K562 (cell line): ENCODE measurements around the gene MPDZ. TPM values are rescaled to one million over a fixed set of nuclear protein-coding genes. Genes with fewer than 3 reads are reported as not detected.

Source experiments
- ATAC-seq: fragments of 200-7000 bp; cut with Tn5 transposase; 3 replicates; pipeline ENCODE4 v1.9.1; 2020; ENCODE audit warnings: moderate library complexity
- BruUV-seq: library from RNA; stranded (reverse); fragments of 400-500 nt; replicated peaks from 2 replicates; lab custom pipeline; 2021; lab: Mats Ljungman, UMichigan
- CTCF ChIA-PET: fragments of 300-600 bp; formaldehyde crosslinking; extraction: SDS; loops from one replicate; lab custom pipeline; 2021; ENCODE audit warnings: low intra/inter-chr PET ratio; lab: Yijun Ruan, JAX
- POLR2A ChIA-PET: fragments of 300-600, 350-650 bp; sonication (Branson Sonifier 250); formaldehyde crosslinking; extraction: SDS; loops from one replicate; lab custom pipeline; 2021; ENCODE audit warnings: antibody characterized with exemption, inconsistent platforms; lab: Yijun Ruan, JAX
- DNase-seq, 4 experiments: peaks; one replicate each; pipeline versions ENCODE4 v3.0.0 to v3.0.0-alpha.2; 2011 to 2018; ENCODE audit warnings: low spot score in 3 of 4, mixed read lengths in 3 of 4; ENCODE audit errors: extremely low read depth in 1 of 4
- FAIRE-seq: peaks from 2 replicates; lab custom pipeline; 2011; peaks lifted over from hg19 to GRCh38; lab: Jason Lieb, UNC
- H2AFZ ChIP-seq: 2 replicates; pipeline ENCODE4 v1.6.0; 2011; ENCODE audit warnings: low read depth, low read length, control low read depth, inconsistent platforms
- H3K27ac ChIP-seq: fragments of 200-600 bp; 3 replicates; pipeline ENCODE4 v1.8.0; 2011; ENCODE audit warnings: low read depth, mild to moderate bottlenecking, control low read depth, inconsistent platforms, low read length, moderate library complexity, mixed read lengths; ENCODE audit errors: extremely low read depth
- H3K27me3 ChIP-seq, 2 experiments: fragments of 300-600 bp in 1 of 2; 2 replicates in 1 of 2; 3 replicates in 1 of 2; pipeline versions ENCODE4 v1.6.0 to v1.8.0; 2011; ENCODE audit warnings: inconsistent platforms in 2 of 2, low read length in 2 of 2, mild to moderate bottlenecking in 1 of 2, mixed read lengths in 1 of 2, moderate library complexity in 1 of 2; ENCODE audit not compliant: control insufficient read depth in 2 of 2, insufficient read depth in 2 of 2
- H3K36me3 ChIP-seq: fragments of 300-600 bp; 3 replicates; pipeline ENCODE4 v1.8.0; 2011; ENCODE audit warnings: mild to moderate bottlenecking, low read length, inconsistent platforms; ENCODE audit not compliant: control insufficient read depth, insufficient read depth
- H3K4me1 ChIP-seq, 2 experiments: fragments of 200-600 bp in 1 of 2; replicated peaks in 1 of 2; 2 replicates in 1 of 2; 3 replicates in 1 of 2; pipeline versions ENCODE4 v1.5.1 to v1.8.0; 2011; ENCODE audit warnings: inconsistent platforms in 2 of 2, low read length in 2 of 2, mild to moderate bottlenecking in 1 of 2, mixed read lengths in 1 of 2, moderate library complexity in 1 of 2; ENCODE audit not compliant: control insufficient read depth in 2 of 2, insufficient read depth in 2 of 2
- H3K4me2 ChIP-seq: 2 replicates; pipeline ENCODE4 v1.6.1; 2011; ENCODE audit warnings: low read length, control low read depth, inconsistent platforms, mixed read lengths; ENCODE audit not compliant: insufficient read depth
- H3K4me3 ChIP-seq: fragments of 200-600 bp; sonication (generic), shearing (Covaris generic); 2 replicates; pipeline ENCODE4 v1.5.1; 2016; ENCODE audit warnings: control low read depth, inconsistent platforms
- H3K79me2 ChIP-seq: fragments of 200-600 bp; 3 replicates; pipeline ENCODE4 v1.8.0; 2011; ENCODE audit warnings: low read length, inconsistent platforms; ENCODE audit not compliant: control insufficient read depth, insufficient read depth
- H3K9ac ChIP-seq, 2 experiments: 2 replicates each; pipeline versions ENCODE4 v1.6.0 to v1.6.1; 2011; ENCODE audit warnings: low read depth in 2 of 2, low read length in 2 of 2, control low read depth in 1 of 2, inconsistent platforms in 1 of 2, mild to moderate bottlenecking in 1 of 2, mixed read lengths in 1 of 2; ENCODE audit not compliant: insufficient read depth in 1 of 2
- H3K9me1 ChIP-seq: one replicate; pipeline ENCODE4 v1.6.0; 2011; ENCODE audit warnings: inconsistent platforms, mild to moderate bottlenecking, low read length, moderate library complexity; ENCODE audit not compliant: control insufficient read depth, insufficient read depth
- H3K9me3 ChIP-seq: replicated peaks from 2 replicates; pipeline ENCODE4 v1.5.1; 2011; ENCODE audit warnings: low read depth, low read length, inconsistent platforms; ENCODE audit not compliant: control insufficient read depth, insufficient read depth
- H4K20me1 ChIP-seq: replicated peaks from 2 replicates; pipeline ENCODE4 v1.6.1; 2011; ENCODE audit warnings: low read length, inconsistent platforms, mixed read lengths; ENCODE audit not compliant: control insufficient read depth, insufficient read depth
- CBFA2T2 ChIP-seq: fragments of 450-650 bp; conservative IDR thresholded peaks from 2 replicates; pipeline ENCODE4 v1.6.1; 2017; ENCODE audit warnings: mild to moderate bottlenecking
- FOXK2 ChIP-seq, 2 experiments: fragments of 450-650 bp; IDR thresholded peaks in 1 of 2; conservative IDR thresholded peaks in 1 of 2; 2 replicates each; pipeline ENCODE4 v1.6.1; 2016; ENCODE audit warnings: low read depth in 2 of 2, mild to moderate bottlenecking in 1 of 2
- GTF2A2 ChIP-seq: IDR thresholded peaks from 2 replicates; pipeline ENCODE4 v1.6.1; 2016; ENCODE audit warnings: mild to moderate bottlenecking, missing genetic modification characterization, missing compliant biosample characterization
- HMBOX1 ChIP-seq: sonication (generic); IDR thresholded peaks from 2 replicates; pipeline ENCODE4 v1.6.1; 2016
- MBD1 ChIP-seq: fragments of 250-450 bp; sonication (Bioruptor Pico); IDR thresholded peaks from 2 replicates; pipeline ENCODE4 v1.8.0; 2022; ENCODE audit warnings: inconsistent platforms
- MIER1 ChIP-seq: fragments of 450-650 bp; IDR thresholded peaks from 2 replicates; pipeline ENCODE4 v1.6.1; 2016; ENCODE audit warnings: antibody characterized with exemption, mild to moderate bottlenecking, low read depth
- NCOA4 ChIP-seq: fragments of 450-650 bp; IDR thresholded peaks from 2 replicates; pipeline ENCODE4 v1.6.1; 2018; ENCODE audit warnings: mild to moderate bottlenecking; ENCODE audit not compliant: partially characterized antibody
- NFATC3 ChIP-seq: fragments of 450-650 bp; IDR thresholded peaks from 2 replicates; pipeline ENCODE4 v1.6.1; 2017; ENCODE audit warnings: mild to moderate bottlenecking
- POU5F1 ChIP-seq: fragments of 150-350 bp; IDR thresholded peaks from 2 replicates; pipeline ENCODE4 v1.6.1; 2014; ENCODE audit warnings: borderline replicate concordance, low read length, low read depth, mild to moderate bottlenecking; ENCODE audit not compliant: partially characterized antibody
- PTTG1 ChIP-seq: fragments of 450-650 bp; IDR thresholded peaks from 2 replicates; pipeline ENCODE4 v1.6.1; 2016; ENCODE audit warnings: low read depth, mild to moderate bottlenecking, missing genetic modification characterization, missing compliant biosample characterization
- SMAD2 ChIP-seq: fragments of 150-350 bp; IDR thresholded peaks from 2 replicates; pipeline ENCODE4 v1.6.1; 2014; ENCODE audit warnings: low read depth, mild to moderate bottlenecking, low read length
- SMAD4 ChIP-seq: fragments of 250-450 bp; sonication (Bioruptor Pico); conservative IDR thresholded peaks from 2 replicates; pipeline ENCODE4 v1.8.0; 2021; ENCODE audit warnings: inconsistent platforms, mild to moderate bottlenecking, moderate library complexity
- TARDBP ChIP-seq: fragments of 450-650 bp; IDR thresholded peaks from 2 replicates; pipeline ENCODE4 v1.6.1; 2016
- TRIM28 ChIP-seq: fragments of 450-650 bp; IDR thresholded peaks from 2 replicates; pipeline ENCODE4 v1.6.1; 2017
- ZBED1 ChIP-seq: IDR thresholded peaks from 2 replicates; pipeline ENCODE4 v1.6.1; 2014
- ZHX1 ChIP-seq: fragments of 150-350 bp; conservative IDR thresholded peaks from 2 replicates; pipeline ENCODE4 v1.6.1; 2014; ENCODE audit warnings: low read length
- ZNF518B ChIP-seq: fragments of 250-450 bp; sonication (Bioruptor Pico); IDR thresholded peaks from 2 replicates; pipeline ENCODE4 v1.5.0; 2021; ENCODE audit warnings: mild to moderate bottlenecking, moderate library complexity
- in situ Hi-C: fragments of 300-500 bp; cut with MboI; formaldehyde crosslinking; loops from 4 replicates; pipeline ENCODE4 v1.15.0; 2018; ENCODE audit warnings: inconsistent platforms, mixed read lengths
- intact Hi-C: fragments of 100-400 bp; cut with micrococcal nuclease; formaldehyde crosslinking; loops from 2 replicates; pipeline ENCODE4 v1.14.2; 2022
- polyA plus RNA-seq, 8 experiments: library from polyadenylated mRNA; depleted of rRNA in 4 of 8; stranded (reverse) in 5 of 8; unstranded in 3 of 8; fragments of >200 nt; fragmentation: Nextera tagmentation in 2 of 8; fragmentation: Illumina TruSeq in 1 of 8; extraction: Ambion mirVana in 2 of 8; extraction: Trizol in 1 of 8; gene quantifications; 2 replicates each; pipeline versions ENCODE4 v1.2.1 to v1.2.3, GENCODE V29; 2011 to 2014; ENCODE audit warnings: inconsistent platforms in 1 of 8, missing spikeins in 1 of 8
- total RNA-seq, 7 experiments: library from RNA; depleted of rRNA in 6 of 7; stranded (reverse); fragments of >200 nt in 6 of 7; fragmentation: Illumina TruSeq in 2 of 7; extraction: Trizol in 2 of 7; gene quantifications; 2 replicates each; pipeline versions ENCODE4 v1.2.1 to v1.2.3, GENCODE V29; 2011 to 2021; ENCODE audit warnings: low replicate concordance in 1 of 7

Gene MPDZ
- total and polyA plus RNA-seq, 9 of the 15 experiments (the other 6 are each of a cell fraction or from before 2014, with no cell fraction given): 3.9 to 13.2 (median 5.7) TPM

- no peak overlapping the region for H3K4me3 ChIP-seq
- H3K9ac ChIP-seq: no peak overlapping the region
Observed at GRCh38 chr9:13145340-13145739, 134.2 kb downstream of the MPDZ start.

More at GRCh38 chr9:13145340-13145739, 134.2 kb downstream of the MPDZ start:
- H3K9me1 ChIP-seq: no peaks in the 10 kb centered on the region
- H3K4me1 ChIP-seq: no peaks in the 10 kb centered on the region
- in situ Hi-C loops (no loop called here), intact Hi-C loops (no loop called here)
- no peaks in the 10 kb centered on the region for H3K79me2 ChIP-seq
- POLR2A ChIA-PET: no interaction called here
- DNase-seq: no peak
- no peak overlapping the region for H3K27ac ChIP-seq
- H2AFZ ChIP-seq: no peak overlapping the region
- ATAC-seq: no peak
- CTCF ChIA-PET: no interaction called here
- no peaks in the 10 kb centered on the region for H3K27me3 ChIP-seq
- H3K4me2 ChIP-seq: no peak overlapping the region
- no peaks in the 10 kb centered on the region; the same call in 1 of the 2 replicates for H4K20me1 ChIP-seq
- no peak for FAIRE-seq
- no peaks in the 10 kb centered on the region for H3K9me3 ChIP-seq
- TF ChIP-seq FOXK2 (conservative IDR thresholded peaks at IDR 0.05 in 1 of 2, IDR thresholded peaks at IDR 0.05 in 1 of 2; ENCODE audit: low read depth in 2 of 2): no peak
- TF ChIP-seq HMBOX1: no peak
- no peak for TF ChIP-seq GTF2A2
- TF ChIP-seq MIER1: no peak
- no peak for TF ChIP-seq TRIM28
- no peak for TF ChIP-seq MBD1 (CRISPR knock-in tag)
- no peak for TF ChIP-seq ZHX1
- no peak for TF ChIP-seq TARDBP
- no peak for TF ChIP-seq ZBED1
- no peak for TF ChIP-seq POU5F1
- TF ChIP-seq SMAD2: no peak
- TF ChIP-seq NFATC3: no peak
- TF ChIP-seq PTTG1 (tag): no peak
- TF ChIP-seq SMAD4: no peak
- no peak for TF ChIP-seq ZNF518B (CRISPR knock-in tag)
- TF ChIP-seq NCOA4: no peak
- no peak for TF ChIP-seq CBFA2T2
- TF ChIP-seq, all 486 proteins: peak for 0
- BruUV-seq: no TSS peak
- H3K36me3 ChIP-seq: no peaks in the 10 kb centered on the region
